KMS-11 (cell line): ENCODE data around the gene CRHR1.
A peak's percentile ranks its signal among the peaks of the same experiment; 100 is the strongest.

ENCODE experiments used
- H2AFZ ChIP-seq: fragments of 200-600 bp; sonication (generic); 2 replicates; pipeline ENCODE4 v1.6.1; 2016; ENCODE audit warnings: antibody characterized with exemption, mixed run types, low read depth
- H3K27ac ChIP-seq: fragments of 200-600 bp; sonication (generic); 2 replicates; pipeline ENCODE4 v1.6.1; 2016; ENCODE audit warnings: mild to moderate bottlenecking, mixed run types
- H3K27me3 ChIP-seq: fragments of 200-600 bp; sonication (generic); 2 replicates; pipeline ENCODE4 v1.6.1; 2017; ENCODE audit warnings: mild to moderate bottlenecking, low read depth, mixed run types, moderate library complexity; ENCODE audit not compliant: insufficient read depth
- H3K36me3 ChIP-seq: fragments of 200-600 bp; sonication (generic); 2 replicates; pipeline ENCODE4 v1.6.1; 2017; ENCODE audit warnings: mild to moderate bottlenecking, mixed run types; ENCODE audit not compliant: insufficient read depth
- H3K4me1 ChIP-seq: fragments of 200-600 bp; sonication (generic); 2 replicates; pipeline ENCODE4 v1.6.1; 2016; ENCODE audit warnings: mild to moderate bottlenecking, low read depth, mixed run types; ENCODE audit not compliant: poor library complexity, severe bottlenecking
- H3K4me2 ChIP-seq: fragments of 200-600 bp; sonication (generic); 2 replicates; pipeline ENCODE4 v1.7.0; 2016; ENCODE audit warnings: mild to moderate bottlenecking, mixed run types
- H3K4me3 ChIP-seq: fragments of 200-600 bp; sonication (generic); IDR thresholded peaks from 2 replicates; pipeline ENCODE4 v1.6.1; 2017; ENCODE audit warnings: low read depth, low read length, mixed read lengths; ENCODE audit not compliant: insufficient read depth
- H3K79me2 ChIP-seq: fragments of 200-600 bp; sonication (generic); 2 replicates; pipeline ENCODE4 v1.6.1; 2016; ENCODE audit warnings: low read depth, mixed run types; ENCODE audit not compliant: insufficient read depth
- H3K9ac ChIP-seq: fragments of 200-600 bp; sonication (generic); 2 replicates; pipeline ENCODE4 v1.6.1; 2016; ENCODE audit warnings: mild to moderate bottlenecking, mixed run types
- H4K20me1 ChIP-seq: fragments of 200-600 bp; sonication (generic); 2 replicates; pipeline ENCODE4 v1.6.1; 2016; ENCODE audit warnings: mild to moderate bottlenecking, mixed run types; ENCODE audit not compliant: insufficient read depth
- TF ChIP-seq, protein P1 (sequence below): fragments of 200-600 bp; sonication (generic); conservative IDR thresholded peaks from 2 replicates; pipeline ENCODE4 v1.6.1; 2017; ENCODE audit warnings: low read depth, mild to moderate bottlenecking, antibody characterized with exemption, low read length, moderate library complexity, mixed read lengths

Gene CRHR1

DNA sequence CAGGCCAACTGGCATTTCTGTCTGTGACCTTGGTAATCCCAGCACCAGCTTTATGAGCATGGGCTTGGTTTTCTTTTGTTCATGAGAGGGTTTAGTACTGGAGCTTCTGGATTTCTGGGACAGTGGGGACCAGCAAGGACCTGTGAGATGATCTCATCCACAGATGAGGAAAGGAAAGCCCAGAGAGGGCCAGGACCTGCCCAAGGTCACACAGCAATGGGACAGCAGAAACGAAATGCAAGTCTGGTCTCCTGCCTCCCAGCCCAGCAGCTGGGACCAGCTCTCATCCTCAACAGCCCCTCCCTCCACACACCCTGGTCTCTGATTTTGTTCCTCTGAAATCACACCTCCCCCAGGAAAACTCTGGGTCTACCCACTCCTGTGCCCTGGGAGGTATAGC is 67.8 kb downstream of the CRHR1 start:
- H3K79me2 ChIP-seq = no peaks in the 10 kb centered on the region
- no peak overlapping the region for H3K4me2 ChIP-seq
- TF ChIP-seq, protein P1, sequence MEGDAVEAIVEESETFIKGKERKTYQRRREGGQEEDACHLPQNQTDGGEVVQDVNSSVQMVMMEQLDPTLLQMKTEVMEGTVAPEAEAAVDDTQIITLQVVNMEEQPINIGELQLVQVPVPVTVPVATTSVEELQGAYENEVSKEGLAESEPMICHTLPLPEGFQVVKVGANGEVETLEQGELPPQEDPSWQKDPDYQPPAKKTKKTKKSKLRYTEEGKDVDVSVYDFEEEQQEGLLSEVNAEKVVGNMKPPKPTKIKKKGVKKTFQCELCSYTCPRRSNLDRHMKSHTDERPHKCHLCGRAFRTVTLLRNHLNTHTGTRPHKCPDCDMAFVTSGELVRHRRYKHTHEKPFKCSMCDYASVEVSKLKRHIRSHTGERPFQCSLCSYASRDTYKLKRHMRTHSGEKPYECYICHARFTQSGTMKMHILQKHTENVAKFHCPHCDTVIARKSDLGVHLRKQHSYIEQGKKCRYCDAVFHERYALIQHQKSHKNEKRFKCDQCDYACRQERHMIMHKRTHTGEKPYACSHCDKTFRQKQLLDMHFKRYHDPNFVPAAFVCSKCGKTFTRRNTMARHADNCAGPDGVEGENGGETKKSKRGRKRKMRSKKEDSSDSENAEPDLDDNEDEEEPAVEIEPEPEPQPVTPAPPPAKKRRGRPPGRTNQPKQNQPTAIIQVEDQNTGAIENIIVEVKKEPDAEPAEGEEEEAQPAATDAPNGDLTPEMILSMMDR = no peak
- no peak overlapping the region for H3K27ac ChIP-seq
- H3K4me1 ChIP-seq = no peaks in the 10 kb centered on the region
- no peaks in the 10 kb centered on the region for H4K20me1 ChIP-seq
- H2AFZ ChIP-seq = no peak overlapping the region
- no peak overlapping the region for H3K4me3 ChIP-seq
- H3K9ac ChIP-seq = no peak overlapping the region
- no peaks in the 10 kb centered on the region for H3K36me3 ChIP-seq
- peaks cover 3% of the 10 kb centered on the region; the same call in 1 of the 2 replicates for H3K27me3 ChIP-seq

DNA sequence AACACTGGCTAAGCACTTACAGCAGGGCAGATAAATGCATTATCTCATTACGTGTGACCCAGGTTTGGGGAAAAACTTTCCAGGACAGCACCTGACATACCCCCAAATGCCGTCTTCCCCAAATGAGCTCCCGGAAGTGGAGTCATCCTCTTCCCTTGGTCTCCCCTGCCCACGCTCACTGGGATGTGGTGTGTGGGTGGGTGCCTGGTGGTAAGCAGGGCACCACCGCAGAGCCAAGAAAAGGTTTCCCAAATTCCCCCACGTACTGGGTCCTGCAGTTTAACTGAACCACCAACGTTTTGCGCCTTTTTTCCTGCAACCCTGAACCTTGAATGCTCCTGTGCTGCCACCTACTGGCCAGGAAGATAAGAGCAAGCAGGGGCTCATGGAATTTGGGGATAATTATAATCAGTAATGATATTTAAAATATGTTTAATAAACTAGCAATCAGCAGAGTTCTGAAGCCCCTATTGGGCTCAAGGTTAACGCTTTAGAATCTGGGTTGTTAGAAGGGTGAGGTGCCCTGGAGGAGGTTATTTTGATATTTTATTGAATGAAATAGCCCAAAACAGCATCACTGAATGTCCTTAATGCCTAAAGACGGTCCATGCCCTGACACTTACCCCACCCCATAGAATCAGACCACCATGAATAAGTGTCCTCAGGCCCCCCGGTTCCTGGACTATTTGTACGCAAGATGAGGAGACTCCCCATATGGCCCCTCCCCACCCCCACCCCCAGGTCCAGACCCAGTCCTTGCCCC is 68.6 kb downstream of the CRHR1 start:
- no peaks in the 10 kb centered on the region for H3K79me2 ChIP-seq
- no peaks in the 10 kb centered on the region for H4K20me1 ChIP-seq
- no peaks in the 10 kb centered on the region for H3K36me3 ChIP-seq
- no peak overlapping the region for H3K27ac ChIP-seq
- H3K4me1 ChIP-seq = no peaks in the 10 kb centered on the region
- H2AFZ ChIP-seq = peak overlapping the region; percentile 32; the same call in 1 of the 2 replicates
- no peak overlapping the region; the same call in 1 of the 2 replicates for H3K4me2 ChIP-seq
- H3K27me3 ChIP-seq = no peaks in the 10 kb centered on the region
- TF ChIP-seq, protein P1 = peak; percentile 99
- H3K9ac ChIP-seq = no peak overlapping the region
- no peak overlapping the region for H3K4me3 ChIP-seq

DNA sequence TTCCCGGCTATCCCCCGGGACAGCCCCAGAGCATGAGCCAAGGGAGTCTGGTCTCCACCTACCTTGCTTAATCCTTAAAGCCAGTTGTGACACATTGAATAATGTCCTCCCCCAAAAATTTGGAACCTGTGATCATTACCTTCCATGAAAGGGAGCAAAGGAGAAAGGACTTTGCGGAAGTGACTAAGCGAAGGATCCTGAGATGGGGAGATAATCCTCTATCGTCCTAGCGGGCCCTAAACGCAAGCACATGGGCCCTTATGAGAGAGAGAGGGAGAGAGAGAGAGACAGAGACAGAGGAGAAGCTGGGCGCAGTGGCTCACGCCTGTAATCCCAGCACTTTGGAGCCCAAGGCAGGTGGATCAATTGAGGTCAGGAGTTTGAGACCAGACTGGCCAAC is 70.1 kb downstream of the CRHR1 start:
- no peaks in the 10 kb centered on the region for H3K4me1 ChIP-seq
- no peak overlapping the region for H3K9ac ChIP-seq
- TF ChIP-seq, protein P1 = no peak

DNA sequence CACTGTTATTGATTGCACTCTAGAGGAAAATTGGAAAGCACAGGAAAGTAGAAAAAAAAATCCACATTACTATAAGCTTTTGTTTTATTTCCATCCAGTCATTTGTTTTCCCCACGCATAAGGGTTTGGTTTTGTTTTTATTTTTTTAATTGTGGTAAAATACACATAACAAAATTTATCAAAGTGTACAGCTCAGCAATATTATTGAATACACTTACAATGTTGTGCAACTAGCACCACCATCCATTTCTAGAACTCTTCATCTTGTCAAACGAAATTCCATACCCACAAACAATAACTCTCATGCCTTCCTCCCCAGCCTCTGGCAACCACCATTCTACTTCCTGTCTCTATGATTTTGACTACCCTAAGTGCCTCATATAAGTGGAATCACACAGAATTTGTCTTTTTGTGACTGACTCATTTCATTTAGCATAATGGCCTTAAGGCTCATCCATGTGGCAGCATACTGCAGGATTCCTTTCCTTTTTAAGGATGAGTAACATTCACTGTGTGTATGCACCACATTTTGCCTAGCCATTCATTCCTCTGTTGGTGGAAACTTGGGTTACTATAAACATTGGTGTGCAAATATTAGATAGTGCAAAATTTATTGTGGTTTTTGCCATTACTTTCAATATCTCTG is 71.7 kb downstream of the CRHR1 start:
- no peaks in the 10 kb centered on the region for H3K79me2 ChIP-seq
- H3K9ac ChIP-seq = no peak overlapping the region
- TF ChIP-seq, protein P1 = no peak
- no peak overlapping the region for H3K4me2 ChIP-seq
- no peaks in the 10 kb centered on the region for H3K4me1 ChIP-seq
- no peaks in the 10 kb centered on the region for H4K20me1 ChIP-seq
- no peak overlapping the region for H2AFZ ChIP-seq
- H3K4me3 ChIP-seq = no peak overlapping the region
- H3K36me3 ChIP-seq = no peaks in the 10 kb centered on the region
- H3K27ac ChIP-seq = no peak overlapping the region
- H3K27me3 ChIP-seq = no peaks in the 10 kb centered on the region

More for the DNA sequence above, 70.1 kb downstream of the CRHR1 start:
- Histone ChIP-seq H3K4me3 (no peak overlapping the region), H3K36me3 (no peaks in the 10 kb centered on the region), H3K4me2 (no peak overlapping the region), H3K79me2 (no peaks in the 10 kb centered on the region), H3K27ac (no peak overlapping the region), H3K27me3 (no peaks in the 10 kb centered on the region), H2AFZ (no peak overlapping the region), H4K20me1 (no peaks in the 10 kb centered on the region)
